KMS-11 (cell line): ENCODE measurements around the gene RPRD1B.

Experiments
- H2AFZ ChIP-seq: fragments of 200-600 bp; sonication (generic); 2 replicates; pipeline ENCODE4 v1.6.1; 2016; ENCODE audit warnings: antibody characterized with exemption, mixed run types, low read depth
- H3K27ac ChIP-seq: fragments of 200-600 bp; sonication (generic); 2 replicates; pipeline ENCODE4 v1.6.1; 2016; ENCODE audit warnings: mild to moderate bottlenecking, mixed run types
- H3K27me3 ChIP-seq: fragments of 200-600 bp; sonication (generic); 2 replicates; pipeline ENCODE4 v1.6.1; 2017; ENCODE audit warnings: mild to moderate bottlenecking, low read depth, mixed run types, moderate library complexity; ENCODE audit not compliant: insufficient read depth
- H3K36me3 ChIP-seq: fragments of 200-600 bp; sonication (generic); 2 replicates; pipeline ENCODE4 v1.6.1; 2017; ENCODE audit warnings: mild to moderate bottlenecking, mixed run types; ENCODE audit not compliant: insufficient read depth
- H3K4me1 ChIP-seq: fragments of 200-600 bp; sonication (generic); 2 replicates; pipeline ENCODE4 v1.6.1; 2016; ENCODE audit warnings: mild to moderate bottlenecking, low read depth, mixed run types; ENCODE audit not compliant: poor library complexity, severe bottlenecking
- H3K4me2 ChIP-seq: fragments of 200-600 bp; sonication (generic); 2 replicates; pipeline ENCODE4 v1.7.0; 2016; ENCODE audit warnings: mild to moderate bottlenecking, mixed run types
- H3K4me3 ChIP-seq: fragments of 200-600 bp; sonication (generic); IDR thresholded peaks from 2 replicates; pipeline ENCODE4 v1.6.1; 2017; ENCODE audit warnings: low read depth, low read length, mixed read lengths; ENCODE audit not compliant: insufficient read depth
- H3K79me2 ChIP-seq: fragments of 200-600 bp; sonication (generic); 2 replicates; pipeline ENCODE4 v1.6.1; 2016; ENCODE audit warnings: low read depth, mixed run types; ENCODE audit not compliant: insufficient read depth
- H3K9ac ChIP-seq: fragments of 200-600 bp; sonication (generic); 2 replicates; pipeline ENCODE4 v1.6.1; 2016; ENCODE audit warnings: mild to moderate bottlenecking, mixed run types
- H4K20me1 ChIP-seq: fragments of 200-600 bp; sonication (generic); 2 replicates; pipeline ENCODE4 v1.6.1; 2016; ENCODE audit warnings: mild to moderate bottlenecking, mixed run types; ENCODE audit not compliant: insufficient read depth
- TF ChIP-seq, protein P1 (sequence below): fragments of 200-600 bp; sonication (generic); conservative IDR thresholded peaks from 2 replicates; pipeline ENCODE4 v1.6.1; 2017; ENCODE audit warnings: low read depth, mild to moderate bottlenecking, antibody characterized with exemption, low read length, moderate library complexity, mixed read lengths

RPRD1B gene

DNA sequence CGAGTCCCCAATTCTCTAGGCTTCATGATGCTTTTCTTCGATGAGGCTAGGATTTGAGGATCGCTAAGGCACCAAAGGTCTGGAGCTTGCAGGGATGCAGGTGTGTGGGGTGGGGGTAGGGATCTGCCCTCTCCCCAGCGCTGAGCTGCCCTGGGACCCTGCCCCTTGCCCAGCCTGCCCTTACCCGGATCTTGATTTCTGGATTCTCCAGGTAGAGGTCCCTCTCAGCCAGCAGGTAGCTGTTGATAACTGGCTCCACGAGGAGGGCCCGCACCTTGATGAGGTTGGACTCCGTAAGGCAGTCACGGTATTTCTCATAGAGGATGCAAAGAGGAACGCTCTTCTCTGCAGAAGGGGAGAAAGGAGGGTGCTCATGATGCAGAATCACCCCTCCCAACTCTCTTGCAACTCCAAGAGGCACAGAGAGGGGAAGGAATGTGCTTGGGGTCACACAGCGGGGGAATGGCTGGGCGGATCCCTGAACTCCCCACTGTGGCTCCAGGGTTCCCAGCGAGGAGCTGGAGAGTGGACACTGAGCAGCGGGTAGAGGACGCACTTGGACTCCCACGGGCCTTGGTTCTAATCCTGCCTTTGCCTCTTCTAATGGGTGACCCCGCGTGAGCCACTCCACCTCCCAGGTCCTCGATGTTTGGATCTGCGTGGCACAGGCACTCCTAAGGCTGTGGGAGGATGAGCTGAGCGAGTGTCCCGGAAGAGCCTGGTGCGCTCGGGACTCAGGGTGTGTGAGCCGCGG lies 98.8 kb downstream of the RPRD1B start:
- Histone ChIP-seq H3K79me2 (no peaks in the 10 kb centered on the region), H3K4me1 (no peaks in the 10 kb centered on the region), H3K4me3 (no peak overlapping the region), H3K27me3 (no peaks in the 10 kb centered on the region), H3K9ac (no peak overlapping the region), H3K4me2 (no peak overlapping the region), H2AFZ (no peak overlapping the region), H3K36me3 (no peaks in the 10 kb centered on the region), H3K27ac (no peak overlapping the region), H4K20me1 (no peaks in the 10 kb centered on the region)
- TF ChIP-seq, protein P1, sequence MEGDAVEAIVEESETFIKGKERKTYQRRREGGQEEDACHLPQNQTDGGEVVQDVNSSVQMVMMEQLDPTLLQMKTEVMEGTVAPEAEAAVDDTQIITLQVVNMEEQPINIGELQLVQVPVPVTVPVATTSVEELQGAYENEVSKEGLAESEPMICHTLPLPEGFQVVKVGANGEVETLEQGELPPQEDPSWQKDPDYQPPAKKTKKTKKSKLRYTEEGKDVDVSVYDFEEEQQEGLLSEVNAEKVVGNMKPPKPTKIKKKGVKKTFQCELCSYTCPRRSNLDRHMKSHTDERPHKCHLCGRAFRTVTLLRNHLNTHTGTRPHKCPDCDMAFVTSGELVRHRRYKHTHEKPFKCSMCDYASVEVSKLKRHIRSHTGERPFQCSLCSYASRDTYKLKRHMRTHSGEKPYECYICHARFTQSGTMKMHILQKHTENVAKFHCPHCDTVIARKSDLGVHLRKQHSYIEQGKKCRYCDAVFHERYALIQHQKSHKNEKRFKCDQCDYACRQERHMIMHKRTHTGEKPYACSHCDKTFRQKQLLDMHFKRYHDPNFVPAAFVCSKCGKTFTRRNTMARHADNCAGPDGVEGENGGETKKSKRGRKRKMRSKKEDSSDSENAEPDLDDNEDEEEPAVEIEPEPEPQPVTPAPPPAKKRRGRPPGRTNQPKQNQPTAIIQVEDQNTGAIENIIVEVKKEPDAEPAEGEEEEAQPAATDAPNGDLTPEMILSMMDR: no peak

- TF ChIP-seq, protein P1: no peak
- Histone ChIP-seq H3K4me1 (no peaks in the 10 kb centered on the region), H4K20me1 (no peaks in the 10 kb centered on the region), H3K27me3 (no peaks in the 10 kb centered on the region), H3K27ac (no peak overlapping the region), H2AFZ (no peak overlapping the region), H3K4me3 (no peak overlapping the region), H3K4me2 (no peak overlapping the region), H3K36me3 (no peaks in the 10 kb centered on the region), H3K79me2 (no peaks in the 10 kb centered on the region), H3K9ac (no peak overlapping the region)
These were observed 99.5 kb downstream of the RPRD1B start for GRCh38 chr20:38132910-38133501.

DNA sequence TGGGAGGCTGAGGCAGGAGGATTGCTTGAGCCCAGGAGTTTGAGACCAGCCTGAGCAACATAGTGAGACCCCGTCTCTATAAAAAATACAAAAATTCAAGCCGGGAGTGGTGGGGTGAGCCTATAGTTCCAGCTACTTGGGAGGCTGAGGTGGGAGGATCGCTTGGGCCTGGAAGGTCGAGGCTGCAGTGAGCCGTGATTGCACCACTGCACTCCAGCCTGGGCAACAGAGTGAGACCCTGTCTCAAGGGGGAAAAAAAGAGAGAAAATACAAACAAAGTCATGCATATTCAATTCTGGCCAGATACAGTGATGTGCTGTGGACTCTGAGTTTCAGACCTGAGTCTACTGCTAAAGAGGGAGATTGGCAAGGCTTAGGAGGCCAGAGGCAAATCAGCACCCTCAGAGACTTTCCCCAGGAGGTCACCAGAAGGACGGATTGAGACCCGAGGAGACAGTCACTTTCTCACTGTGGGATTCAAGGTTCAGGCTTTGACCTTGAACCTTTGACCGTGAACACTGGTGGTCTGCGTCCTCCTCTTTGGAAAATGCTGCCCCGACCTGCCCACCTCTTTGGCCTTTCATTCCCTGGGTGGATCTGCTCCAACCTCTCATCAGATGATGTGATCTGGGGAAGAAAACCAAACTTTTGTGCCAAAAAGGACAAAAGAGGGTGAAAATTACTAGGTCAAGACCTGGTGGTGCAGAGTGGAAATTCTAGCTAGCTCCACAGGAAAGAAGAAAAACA lies 100.3 kb downstream of the RPRD1B start:
- no peak overlapping the region for H3K4me2 ChIP-seq
- H4K20me1 ChIP-seq: no peaks in the 10 kb centered on the region
- no peak overlapping the region for H3K4me3 ChIP-seq
- H3K27me3 ChIP-seq: no peaks in the 10 kb centered on the region
- TF ChIP-seq, protein P1: no peak
- H3K36me3 ChIP-seq: no peaks in the 10 kb centered on the region
- H3K27ac ChIP-seq: no peak overlapping the region
- no peak overlapping the region for H3K9ac ChIP-seq
- H3K79me2 ChIP-seq: no peaks in the 10 kb centered on the region
- no peak overlapping the region for H2AFZ ChIP-seq
- H3K4me1 ChIP-seq: no peaks in the 10 kb centered on the region

DNA sequence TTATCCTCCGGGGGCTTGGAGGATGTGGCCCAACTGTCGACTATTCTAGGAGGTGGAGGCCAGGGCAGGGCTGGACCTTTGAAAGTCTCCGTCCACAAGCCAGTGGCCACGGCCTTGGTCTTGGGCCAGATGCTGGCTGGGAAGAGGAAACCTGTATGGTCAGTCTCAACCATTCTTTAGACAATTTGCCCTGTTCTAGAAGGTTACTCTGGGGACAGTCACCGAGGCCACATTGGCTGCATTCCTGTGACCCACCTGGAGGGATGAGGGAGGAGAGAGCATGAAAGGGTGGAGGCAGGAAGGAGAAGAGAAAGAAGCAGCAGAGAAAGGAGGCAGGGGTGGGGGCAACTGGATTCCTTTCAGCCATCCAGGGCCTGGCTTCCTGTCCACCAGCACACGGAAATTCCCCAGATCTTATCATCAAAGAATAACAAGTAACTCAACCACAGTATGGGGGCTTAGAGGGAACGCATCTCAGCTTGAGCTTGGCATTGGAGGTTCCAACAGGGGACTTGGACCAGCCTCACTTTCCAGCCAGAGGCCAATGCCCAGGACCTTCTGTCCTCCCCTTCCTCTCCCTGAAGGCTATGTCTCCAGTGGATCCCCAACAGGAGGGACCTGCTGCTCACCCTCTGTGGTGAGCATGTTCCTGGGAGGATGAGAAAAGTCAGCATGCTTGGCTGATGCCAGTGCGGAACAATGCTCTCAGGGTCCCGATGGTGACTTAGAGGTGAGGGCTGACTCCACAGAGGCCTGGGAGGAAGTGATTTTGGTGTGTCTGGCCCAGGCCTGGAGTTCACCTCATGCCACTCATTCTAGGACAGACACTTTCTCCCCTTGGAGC lies 101.1 kb downstream of the RPRD1B start:
- TF ChIP-seq, protein P1: no peak
- no peaks in the 10 kb centered on the region for H3K27me3 ChIP-seq
- no peak overlapping the region for H3K4me3 ChIP-seq
- H3K4me1 ChIP-seq: no peaks in the 10 kb centered on the region
- H3K27ac ChIP-seq: no peak overlapping the region
- H3K36me3 ChIP-seq: no peaks in the 10 kb centered on the region
- no peak overlapping the region for H3K4me2 ChIP-seq
- no peaks in the 10 kb centered on the region for H4K20me1 ChIP-seq
- H3K79me2 ChIP-seq: no peaks in the 10 kb centered on the region
- H3K9ac ChIP-seq: no peak overlapping the region
- no peak overlapping the region for H2AFZ ChIP-seq
